IMR-90 (cell line): ENCODE data around the gene TDRD12. TPM values are rescaled to one million over a fixed set of nuclear protein-coding genes. Genes with fewer than 3 reads are reported as not detected.
"Not testable (repeated sequence)": the region's sequence is repeated elsewhere in the genome, so short reads cannot be mapped to it uniquely, and the experiment has no call there.

Experiments
- ATAC-seq: fragments of 200-7000 bp; cut with Tn5 transposase; 2 replicates; pipeline ENCODE4 v1.9.1; 2020; ENCODE audit warnings: low read depth, mild to moderate bottlenecking, moderate library complexity
- BruUV-seq: library from RNA; stranded (reverse); fragments of 400-500 nt; replicated peaks from 2 replicates; lab custom pipeline; 2021; lab: Mats Ljungman, UMichigan
- CTCF ChIA-PET: fragments of 300-600 bp; formaldehyde crosslinking; extraction: SDS; loops from one replicate; lab custom pipeline; 2021; ENCODE audit warnings: antibody characterized with exemption; lab: Yijun Ruan, JAX
- POLR2A ChIA-PET: fragments of 300-600 bp; sonication (Branson Sonifier 250); formaldehyde crosslinking; loops from one replicate; lab custom pipeline; 2022; ENCODE audit warnings: antibody characterized with exemption; ENCODE audit not compliant: unreplicated experiment; lab: Charles Lee
- DNase-seq: peaks from one replicate; pipeline ENCODE4 v3.0.0; 2013
- H2AFZ ChIP-seq: replicated peaks from 2 replicates; pipeline ENCODE3; 2013; ENCODE audit warnings: low read length, mild to moderate bottlenecking; ENCODE audit not compliant: poor library complexity
- H2AK5ac ChIP-seq: 2 replicates; pipeline ENCODE4 v1.6.1; 2013; ENCODE audit warnings: low read depth, low read length, inconsistent platforms
- H2AK9ac ChIP-seq: replicated peaks from 2 replicates; pipeline ENCODE3; 2013; ENCODE audit warnings: mild to moderate bottlenecking, low read depth, low read length, moderate library complexity; ENCODE audit not compliant: poor library complexity
- H2BK120ac ChIP-seq: 2 replicates; pipeline ENCODE4 v1.6.1; 2013; ENCODE audit warnings: low read depth, low read length, inconsistent platforms
- H2BK15ac ChIP-seq: 3 replicates; pipeline ENCODE4 v1.6.1; 2013; ENCODE audit warnings: low read depth, low read length, inconsistent platforms
- H2BK20ac ChIP-seq: 2 replicates; pipeline ENCODE4 v1.6.1; 2013; ENCODE audit warnings: low read depth, mild to moderate bottlenecking, inconsistent platforms, low read length, moderate library complexity
- H2BK5ac ChIP-seq: 2 replicates; pipeline ENCODE4 v1.6.1; 2013; ENCODE audit warnings: mild to moderate bottlenecking, low read depth, low read length, inconsistent platforms; ENCODE audit not compliant: poor library complexity, severe bottlenecking
- H3K14ac ChIP-seq: replicated peaks from 2 replicates; pipeline ENCODE4 v1.6.1; 2013; ENCODE audit warnings: low read depth, low read length, inconsistent platforms
- H3K18ac ChIP-seq: 2 replicates; pipeline ENCODE4 v1.6.1; 2013; ENCODE audit warnings: low read depth, low read length, control low read depth
- H3K23ac ChIP-seq: 2 replicates; pipeline ENCODE4 v1.6.1; 2013; ENCODE audit warnings: low read depth, low read length, inconsistent platforms
- H3K27ac ChIP-seq: 2 replicates; pipeline ENCODE4 v1.5.1; 2013; ENCODE audit warnings: mild to moderate bottlenecking, control low read depth, low read length; ENCODE audit not compliant: insufficient read depth
- H3K27me3 ChIP-seq: 2 replicates; pipeline ENCODE4 v1.6.1; 2013; ENCODE audit warnings: low read length; ENCODE audit not compliant: control insufficient read depth, insufficient read depth
- H3K36me3 ChIP-seq: 2 replicates; pipeline ENCODE4 v1.6.1; 2013; ENCODE audit warnings: low read length, mixed read lengths; ENCODE audit not compliant: control insufficient read depth, insufficient read depth
- H3K4ac ChIP-seq: 2 replicates; pipeline ENCODE4 v1.6.1; 2013; ENCODE audit warnings: low read depth, low read length, inconsistent platforms
- H3K4me1 ChIP-seq: 2 replicates; pipeline ENCODE4 v1.6.1; 2013; ENCODE audit warnings: low read length, mixed read lengths; ENCODE audit not compliant: control insufficient read depth, insufficient read depth
- H3K4me2 ChIP-seq: 2 replicates; pipeline ENCODE4 v1.6.1; 2013; ENCODE audit warnings: low read depth, mild to moderate bottlenecking, control low read depth, low read length, moderate library complexity
- H3K4me3 ChIP-seq: 2 replicates; pipeline ENCODE4 v1.5.1; 2013; ENCODE audit warnings: low read depth, mild to moderate bottlenecking, control low read depth, low read length, moderate library complexity; ENCODE audit not compliant: insufficient read depth
- H3K56ac ChIP-seq: 2 replicates; pipeline ENCODE4 v1.6.1; 2013; ENCODE audit warnings: low read length, inconsistent platforms; ENCODE audit not compliant: insufficient read depth; ENCODE audit errors: extremely low read depth
- H3K79me1 ChIP-seq, 2 experiments: 2 replicates each; pipeline ENCODE4 v1.6.1; 2013; ENCODE audit warnings: low read length in 2 of 2, inconsistent platforms in 1 of 2, low read depth in 1 of 2
- H3K9ac ChIP-seq: 2 replicates; pipeline ENCODE4 v1.6.1; 2013; ENCODE audit warnings: low read depth, low read length, control low read depth
- H3K9me1 ChIP-seq: 2 replicates; pipeline ENCODE4 v1.6.1; 2013; ENCODE audit warnings: low read length, inconsistent platforms; ENCODE audit not compliant: insufficient read depth
- H3K9me3 ChIP-seq: 2 replicates; pipeline ENCODE4 v1.6.1; 2013; ENCODE audit warnings: low read length; ENCODE audit not compliant: control insufficient read depth, insufficient read depth
- H4K20me1 ChIP-seq: 2 replicates; pipeline ENCODE4 v1.6.1; 2013; ENCODE audit warnings: low read length, inconsistent platforms; ENCODE audit not compliant: insufficient read depth
- H4K5ac ChIP-seq: 2 replicates; pipeline ENCODE4 v1.6.1; 2013; ENCODE audit warnings: mild to moderate bottlenecking, low read depth, low read length, control low read depth
- H4K8ac ChIP-seq, 2 experiments: 2 replicates each; pipeline ENCODE4 v1.6.1; 2013; ENCODE audit warnings: low read depth in 2 of 2, low read length in 2 of 2, control low read depth in 1 of 2, inconsistent platforms in 1 of 2
- H4K91ac ChIP-seq: 2 replicates; pipeline ENCODE4 v1.6.1; 2013; ENCODE audit warnings: low read depth, low read length, inconsistent platforms; ENCODE audit not compliant: insufficient read depth
- WGBS, 2 experiments: methylation state at CpG; one replicate each; pipeline versions ENCODE4 v1.1.5 to v1.1.7; 2013; ENCODE audit warnings: missing lambda C conversion rate in 2 of 2; ENCODE audit not compliant: insufficient read length in 1 of 2; ENCODE audit errors: extremely low coverage in 2 of 2; 5-methylcytosine and 5-hydroxymethylcytosine counted together
- dilution Hi-C: fragments of 300-500 bp; cut with HindIII; formaldehyde crosslinking; loops from one replicate; pipeline ENCODE4 v1.14.3; 2018; ENCODE audit warnings: low sequenced_read_pairs; ENCODE audit not compliant: unreplicated experiment
- in situ Hi-C: fragments of 300-500 bp; cut with MboI; formaldehyde crosslinking; loops from 3 replicates; pipeline ENCODE4 v1.14.3; 2019; ENCODE audit warnings: low sequenced_read_pairs, inconsistent platforms, mixed read lengths
- intact Hi-C: fragments of 100-400 bp; cut with micrococcal nuclease; formaldehyde crosslinking; loops from 2 replicates; pipeline ENCODE4 v1.10.0; 2022
- polyA plus RNA-seq, 3 experiments: library from polyadenylated mRNA; depleted of rRNA; stranded (reverse); fragments of >200 nt; gene quantifications; 2 replicates each; pipeline ENCODE4 v1.2.3, GENCODE V29; 2012; ENCODE audit warnings: low replicate concordance in 1 of 3
- total RNA-seq: library from RNA; depleted of rRNA; stranded (reverse); fragments of >200 nt; gene quantifications from 2 replicates; pipeline ENCODE4 v1.2.3, GENCODE V29; 2012

The TDRD12 gene
- total and polyA plus RNA-seq, 2 of the 4 experiments (the other 2 are of a cell fraction): under 0.01 to 0.07 TPM

GRCh38 chr19:32704006-32704405, 15.6 kb upstream of the TDRD12 start:
- dilution Hi-C loops: not testable (repeated sequence)

More at GRCh38 chr19:32704006-32704405, 15.6 kb upstream of the TDRD12 start:
- H4K5ac ChIP-seq, H2BK15ac ChIP-seq, H3K9ac ChIP-seq, H3K36me3 ChIP-seq, CTCF ChIA-PET, H3K23ac ChIP-seq, H2AFZ ChIP-seq, H4K91ac ChIP-seq, H4K8ac ChIP-seq, BruUV-seq, H3K14ac ChIP-seq, DNase-seq, H4K20me1 ChIP-seq, H3K18ac ChIP-seq, H3K56ac ChIP-seq, H3K9me1 ChIP-seq, H2AK9ac ChIP-seq, H3K4me3 ChIP-seq, POLR2A ChIA-PET, H2AK5ac ChIP-seq, ATAC-seq, H3K27me3 ChIP-seq, H3K9me3 ChIP-seq, H3K27ac ChIP-seq, H2BK20ac ChIP-seq, H3K4me2 ChIP-seq, intact Hi-C loops, H2BK5ac ChIP-seq, H3K4me1 ChIP-seq, in situ Hi-C loops, H2BK120ac ChIP-seq, H3K4ac ChIP-seq: not testable (repeated sequence)
- WGBS, 2 experiments: no CpG with 5 or more reads among the region's 2 CpGs
- H3K79me1 ChIP-seq: peaks cover 5 to 19% of the 10 kb centered on the region in 2 experiments; a peak in 2 of 4 replicates
